CD4-positive, alpha-beta T cell treated with Interferon gamma for 1 hour (primary cell): ENCODE results near the gene IFT122.
A peak's percentile ranks its signal among the peaks of the same experiment; 100 is the strongest.
"Not testable (repeated sequence)": the region's sequence is repeated elsewhere in the genome, so short reads cannot be mapped to it uniquely, and the experiment has no call there.

Experiments used
- DNase-seq: peaks from one replicate; pipeline ENCODE4 v3.0.0-alpha.2; 2020

The IFT122 gene

GRCh38 chr3:129542747-129543146 is 102.7 kb downstream of the IFT122 start:
- DNase-seq: no peak

DNA sequence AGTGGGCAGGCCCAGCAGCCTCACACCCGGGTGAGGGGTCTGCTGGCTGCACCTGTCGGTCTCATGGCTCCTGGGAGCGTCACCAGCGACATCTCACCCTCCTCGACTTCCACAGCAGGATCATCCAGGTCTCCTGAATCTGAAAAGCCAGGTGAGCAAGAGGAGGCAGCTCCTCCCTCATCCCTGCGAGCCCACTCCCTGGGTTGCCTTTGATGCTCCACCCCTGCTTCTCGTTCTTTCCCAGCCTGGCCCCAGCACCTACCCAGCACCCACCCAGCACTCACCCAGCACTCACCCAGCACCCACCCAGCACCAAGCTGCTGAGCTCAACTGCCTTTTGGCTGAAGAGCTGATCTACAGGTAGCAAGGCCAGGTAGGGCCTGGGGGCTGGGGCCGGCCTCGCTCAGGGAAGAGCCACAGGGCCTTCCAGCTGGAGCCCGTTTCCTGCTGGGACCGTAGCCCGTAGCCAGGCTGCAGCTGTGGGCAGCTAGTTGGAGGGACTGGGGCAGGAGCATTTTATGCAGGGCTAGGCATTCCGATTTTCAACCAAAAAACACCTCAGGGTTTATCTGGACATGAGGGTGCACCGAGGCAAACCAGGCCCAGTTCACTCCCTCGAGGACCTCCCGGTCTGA is 103.2 kb downstream of the IFT122 start, which contains the start of gene H1-8:
TSS of gene H1-8 (plus strand) at position 20 of the 635 bp plus-strand sequence. CDS start at position 64, 44 bp downstream.
- no peak for DNase-seq

DNA sequence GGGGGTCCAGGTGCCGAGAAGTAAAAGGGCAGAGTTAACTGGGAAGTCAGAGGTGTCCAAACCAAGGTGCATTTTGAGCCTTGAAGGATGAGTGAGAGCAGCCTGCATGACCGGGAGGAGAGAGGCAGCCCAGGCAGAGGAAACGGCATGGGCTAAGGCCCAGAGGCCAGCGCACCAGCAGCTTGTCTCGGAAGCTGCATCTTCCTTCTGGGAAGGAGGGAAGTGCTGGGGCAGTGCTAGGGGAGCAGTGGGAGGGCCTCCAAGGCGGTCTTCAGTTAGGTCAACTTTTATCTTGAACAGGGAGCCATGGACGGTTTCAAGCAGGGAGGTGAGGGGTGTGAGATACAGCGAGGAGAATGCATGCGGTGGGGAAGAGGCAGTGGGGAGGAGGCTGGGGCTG is 104.0 kb downstream of the IFT122 start:
- DNase-seq: no peak

DNA sequence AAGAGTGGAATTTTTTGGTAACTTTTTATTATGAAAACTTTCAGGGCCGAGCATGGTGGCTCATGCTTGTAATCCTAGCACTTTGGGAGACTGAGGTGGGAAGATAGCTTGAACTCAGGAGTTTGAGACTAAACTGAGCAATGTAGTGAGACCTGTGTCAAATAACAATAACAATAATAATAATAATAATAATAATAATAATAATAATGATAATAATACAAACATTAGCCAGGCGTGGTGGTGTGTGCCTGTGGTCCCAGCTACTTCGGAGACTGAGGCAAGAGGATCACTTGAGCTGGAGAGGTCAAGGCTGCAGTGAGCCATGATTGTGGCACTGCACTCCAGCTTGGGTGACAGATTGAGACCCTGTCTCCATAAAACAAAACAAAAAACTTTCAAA is 105.9 kb downstream of the IFT122 start:
- not testable (repeated sequence) for DNase-seq

GRCh38 chr3:129547241-129547640 is 107.2 kb downstream of the IFT122 start:
- DNase-seq: no peak

DNA sequence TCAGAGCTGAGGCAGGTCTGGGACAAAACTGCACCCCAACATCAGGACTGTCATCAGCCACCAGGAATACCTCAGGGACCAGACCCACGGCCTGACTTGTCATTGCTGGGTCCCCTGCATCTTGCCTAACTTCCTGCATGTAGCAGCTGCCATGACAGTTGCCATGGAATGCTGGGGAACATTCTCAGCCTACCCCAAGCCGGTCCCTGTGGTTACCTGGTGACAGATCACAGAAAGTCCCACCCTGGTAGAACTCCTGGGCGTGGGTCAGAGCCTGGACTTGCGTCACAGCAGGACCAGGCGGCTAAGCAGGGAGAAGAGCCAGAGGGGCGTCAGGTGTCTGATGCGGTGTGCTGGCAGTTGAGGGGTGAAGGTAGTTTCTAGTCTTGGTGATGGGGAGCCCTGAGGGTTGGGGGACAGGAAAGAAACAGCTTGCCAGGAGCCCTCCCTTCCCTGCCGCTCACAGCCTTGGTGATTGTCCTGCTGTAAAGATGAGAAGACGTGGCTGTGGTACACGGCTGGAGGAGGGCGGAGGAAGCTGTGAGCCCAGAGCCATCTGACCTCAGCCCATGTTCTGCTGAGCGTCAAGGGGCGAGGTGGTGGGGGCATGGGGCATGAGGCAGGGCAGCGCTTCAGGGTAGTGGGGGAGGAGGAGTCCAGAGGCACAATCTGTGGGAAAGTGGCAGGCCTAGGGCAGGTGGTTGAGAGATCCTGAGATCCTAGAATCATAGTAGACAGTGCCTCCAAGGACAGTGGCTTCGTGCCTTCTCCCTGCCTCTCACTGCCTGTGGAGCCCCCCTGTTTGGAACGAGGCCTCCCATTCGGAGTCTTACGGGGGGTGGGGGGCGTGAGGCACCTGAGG is 108.3 kb downstream of the IFT122 start:
- DNase-seq: no peak

- peak; percentile 10 for DNase-seq
Observed at GRCh38 chr3:129549006-129549800, 109.2 kb downstream of the IFT122 start.

GRCh38 chr3:129549805-129550204 is 109.8 kb downstream of the IFT122 start:
- DNase-seq: no peak

DNA sequence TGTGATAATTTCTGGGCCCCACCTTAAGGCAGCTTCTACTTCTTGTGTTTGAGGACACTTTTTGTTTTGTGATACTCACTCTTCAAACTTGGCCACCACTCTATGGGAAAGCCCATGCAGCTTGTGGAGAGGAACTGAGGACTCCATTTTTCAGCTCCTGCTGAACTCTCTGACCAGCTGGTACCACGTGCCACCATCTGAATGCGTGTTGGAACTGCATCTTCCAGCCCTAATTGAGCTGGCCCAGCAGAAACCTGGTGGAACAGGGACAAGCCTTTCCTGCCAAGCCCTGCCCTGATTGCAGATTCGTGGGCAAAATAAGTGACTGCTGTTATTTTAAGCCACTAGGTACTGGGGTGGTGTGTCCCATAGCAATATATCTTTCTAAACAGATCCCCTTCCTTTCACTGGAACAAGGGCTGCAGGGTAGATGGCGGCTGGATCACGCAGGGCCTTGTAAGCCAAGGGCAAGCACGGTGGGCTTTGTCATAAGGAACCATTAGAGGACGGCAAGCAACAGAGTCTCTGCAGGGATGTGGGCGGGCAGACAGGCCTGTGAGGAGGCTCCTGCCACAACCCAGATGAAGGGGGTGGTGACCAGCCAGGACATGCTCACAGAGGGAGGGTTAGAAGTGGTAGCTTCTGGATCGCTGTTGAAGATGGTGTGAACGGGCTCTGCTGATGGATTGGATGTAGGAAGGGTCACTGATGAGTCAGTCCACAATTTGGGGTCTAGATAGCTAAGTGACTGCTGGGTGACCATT is 112.4 kb downstream of the IFT122 start:
- DNase-seq: no peak

- no peak for DNase-seq
Observed at GRCh38 chr3:129553171-129553570, 113.1 kb downstream of the IFT122 start.

GRCh38 chr3:129553719-129554118 is 113.7 kb downstream of the IFT122 start:
- peak; percentile 22 for DNase-seq

DNA sequence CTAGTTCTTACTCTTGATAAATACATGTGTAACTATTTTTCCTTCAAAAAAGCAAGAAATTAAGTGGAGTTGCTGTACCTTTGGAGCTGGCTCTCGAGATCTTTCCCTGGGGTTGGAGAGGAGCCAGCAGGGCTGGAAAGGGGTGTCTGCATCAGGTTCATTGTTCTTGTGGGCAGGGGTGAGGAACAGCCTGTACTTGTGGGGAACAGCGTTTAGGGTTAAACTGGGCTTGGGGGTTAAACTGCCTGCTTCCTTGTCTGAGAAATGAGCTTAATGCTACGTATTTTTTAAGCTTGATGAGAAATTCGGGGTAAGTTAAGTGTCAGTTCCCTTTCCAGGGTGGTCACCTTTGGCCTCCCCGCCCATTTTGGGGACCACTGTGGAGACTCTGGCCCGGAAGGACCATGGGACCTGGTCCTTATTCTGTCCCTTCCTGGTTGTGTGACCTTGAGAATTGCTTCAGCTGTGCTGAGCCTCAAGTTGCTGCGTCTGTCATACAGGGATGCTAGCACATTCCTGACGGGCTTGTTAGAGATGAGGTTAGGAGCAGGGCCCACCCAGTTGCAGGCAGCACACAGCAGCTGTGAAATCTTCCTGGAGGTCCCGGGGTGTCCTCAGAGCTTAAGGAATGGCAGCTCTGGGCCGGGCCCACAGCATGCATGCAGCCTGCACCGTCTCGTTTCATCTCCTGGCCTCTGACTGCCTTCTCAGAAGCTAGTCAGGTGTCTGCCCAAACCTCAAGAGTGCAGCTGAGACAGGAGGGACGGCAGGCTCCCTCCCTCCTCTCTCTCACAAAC is 114.5 kb downstream of the IFT122 start:
- no peak for DNase-seq

GRCh38 chr3:129555153-129555550 is 115.1 kb downstream of the IFT122 start:
- no peak for DNase-seq

DNA sequence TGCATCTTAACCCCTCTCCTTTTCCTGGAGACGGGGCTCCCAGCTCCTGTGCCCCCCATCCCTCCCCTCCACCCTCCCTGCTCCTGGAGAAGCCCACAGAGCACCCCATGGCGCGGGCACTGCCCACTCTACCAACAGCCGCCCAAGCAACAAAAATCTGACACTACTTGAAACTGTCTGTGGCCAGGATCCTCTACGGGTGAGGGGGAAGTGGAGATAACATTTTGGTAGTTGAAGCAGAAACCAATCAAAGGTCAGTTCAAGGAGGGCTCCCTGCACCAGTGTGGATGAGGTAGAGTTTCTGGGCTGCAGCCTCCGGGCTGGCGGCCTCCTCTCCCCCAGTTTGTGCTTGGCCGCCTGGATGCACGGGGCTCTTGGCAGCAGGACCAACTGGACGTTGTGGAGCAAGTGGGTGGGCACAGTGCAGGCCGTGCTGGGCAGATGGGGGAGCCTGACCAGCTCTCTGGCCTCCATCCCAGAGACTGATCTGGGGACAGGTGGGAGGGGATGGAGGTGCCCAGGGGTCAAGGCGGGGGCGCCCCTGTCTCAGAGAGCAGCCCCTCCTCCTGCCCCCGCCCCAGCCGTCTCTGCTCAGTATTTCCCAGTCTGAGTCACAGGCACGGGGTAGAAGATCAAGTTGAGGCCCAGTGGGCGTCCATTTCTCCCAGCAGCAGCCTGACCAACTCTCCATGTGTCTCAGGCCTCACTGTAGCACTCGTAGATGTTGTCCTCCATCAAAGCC is 115.8 kb downstream of the IFT122 start:
- no peak for DNase-seq

DNA sequence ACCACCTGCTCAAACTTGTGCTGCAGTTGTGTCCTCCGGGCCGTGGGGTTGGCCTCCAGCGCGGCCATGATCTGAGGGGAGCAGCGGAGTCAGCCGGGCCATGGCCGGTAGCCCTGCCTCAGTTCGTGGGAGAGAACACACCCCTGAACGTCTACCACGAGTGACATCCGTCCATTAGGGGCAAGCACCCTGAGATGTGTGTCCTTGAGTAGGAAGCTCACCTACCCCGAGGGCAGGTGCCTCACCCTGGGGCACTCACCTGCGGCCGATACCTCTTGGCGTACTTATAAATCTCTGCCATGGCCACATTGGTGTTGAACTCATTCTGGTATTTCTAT is 116.3 kb downstream of the IFT122 start:
- no peak for DNase-seq

DNA sequence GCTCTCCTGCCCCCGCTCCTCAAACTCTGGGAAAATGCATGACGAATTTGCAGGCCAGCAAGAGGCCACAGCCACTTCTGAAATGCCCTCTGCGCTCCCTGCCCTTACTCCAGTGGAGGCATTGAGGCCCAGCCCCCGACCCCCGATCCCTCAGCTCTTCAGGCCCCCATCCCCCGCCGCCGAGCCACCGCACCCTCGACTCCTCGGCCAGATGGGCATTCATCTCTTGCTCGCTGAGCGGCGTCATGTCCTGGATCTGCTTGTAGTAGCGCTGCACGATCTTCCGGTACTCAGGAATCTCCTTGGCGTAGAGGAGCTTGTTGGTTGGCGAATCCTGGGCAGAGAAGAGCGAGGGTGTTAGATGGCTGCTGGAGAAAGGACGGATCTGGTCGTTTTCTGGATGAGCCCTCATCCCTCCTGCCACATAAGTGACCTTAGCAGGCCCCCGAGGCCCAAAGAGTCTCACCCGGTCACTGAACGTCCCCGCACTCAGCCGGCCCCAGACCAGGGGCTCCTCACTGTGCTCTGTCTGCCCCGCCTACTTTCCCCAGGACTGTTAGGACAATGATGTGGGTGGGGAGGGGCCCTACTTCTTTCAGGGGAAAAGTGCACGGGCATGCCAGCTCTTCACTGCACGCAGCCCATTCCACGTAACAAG is 117.0 kb downstream of the IFT122 start:
- no peak for DNase-seq

DNA sequence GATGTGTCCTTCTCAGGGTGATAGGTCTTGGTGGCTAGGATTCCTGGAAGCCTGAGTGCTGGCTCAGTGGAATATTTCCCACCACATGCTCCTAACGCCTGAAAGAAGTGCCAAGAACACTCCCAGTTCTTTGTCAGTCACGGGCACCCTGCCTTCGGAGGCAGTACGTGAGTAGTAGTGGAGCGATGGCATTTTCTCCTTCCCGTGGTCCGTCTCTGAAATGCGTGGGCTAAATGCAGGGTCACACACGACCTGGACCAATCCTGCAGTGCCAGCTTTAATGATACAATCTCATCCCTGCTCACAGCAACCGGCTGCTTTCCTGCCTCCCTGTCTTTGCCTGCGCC is 117.5 kb downstream of the IFT122 start:
- DNase-seq: no peak

DNA sequence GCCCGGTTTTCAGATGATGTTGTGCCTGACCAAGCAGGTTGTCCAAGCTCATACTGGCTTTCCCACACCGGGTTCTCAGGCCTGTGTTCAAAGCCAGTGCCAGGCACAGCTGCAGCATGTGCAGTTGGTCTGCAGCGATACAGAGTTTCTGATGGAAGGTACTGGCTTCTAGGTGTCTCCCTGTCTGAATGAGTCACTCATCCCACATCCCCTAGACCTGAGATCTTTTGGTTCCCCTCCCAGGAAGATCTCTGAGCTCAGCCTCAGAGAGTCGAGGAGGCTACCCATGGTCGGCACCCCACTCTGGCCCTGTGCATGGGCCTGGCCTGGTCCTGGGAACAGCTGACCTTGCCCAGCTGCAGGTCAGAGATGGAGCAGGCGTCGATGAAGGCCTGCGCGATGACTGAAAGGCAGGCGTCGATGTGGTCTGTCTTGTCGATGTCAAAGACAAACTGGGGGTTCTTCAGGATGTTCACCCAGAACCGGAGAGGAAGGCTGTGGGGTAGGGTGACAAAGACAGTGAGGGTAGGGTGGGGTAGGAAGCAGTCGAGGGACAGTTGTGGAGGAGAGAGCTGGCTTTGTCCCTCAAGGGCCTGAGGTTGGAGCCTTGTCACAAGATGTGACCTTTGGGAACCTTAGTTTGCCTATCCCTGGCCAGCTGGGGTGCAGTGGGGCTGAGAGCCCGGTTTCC is 118.2 kb downstream of the IFT122 start:
- no peak for DNase-seq

GRCh38 chr3:129558772-129559564 is 118.9 kb downstream of the IFT122 start:
- no peak for DNase-seq
